SU-DHL-6 (cell line): ENCODE data around the gene SEMA4D.

ENCODE experiments used
- EZH2phosphoT487 ChIP-seq: fragments of 200-600 bp; sonication (generic), shearing (Covaris generic); conservative IDR thresholded peaks from 2 replicates; pipeline ENCODE4 v1.6.1; 2018; ENCODE audit warnings: mild to moderate bottlenecking, antibody characterized with exemption, low read length, moderate library complexity, mixed read lengths
- TF ChIP-seq, protein P1 (sequence below): fragments of 200-600 bp; sonication (generic); IDR thresholded peaks from one replicate; pipeline ENCODE4 v1.5.1; 2017; ENCODE audit warnings: antibody characterized with exemption, mild to moderate bottlenecking, low read length, moderate library complexity; ENCODE audit not compliant: insufficient read depth, poor library complexity, severe bottlenecking

DNA sequence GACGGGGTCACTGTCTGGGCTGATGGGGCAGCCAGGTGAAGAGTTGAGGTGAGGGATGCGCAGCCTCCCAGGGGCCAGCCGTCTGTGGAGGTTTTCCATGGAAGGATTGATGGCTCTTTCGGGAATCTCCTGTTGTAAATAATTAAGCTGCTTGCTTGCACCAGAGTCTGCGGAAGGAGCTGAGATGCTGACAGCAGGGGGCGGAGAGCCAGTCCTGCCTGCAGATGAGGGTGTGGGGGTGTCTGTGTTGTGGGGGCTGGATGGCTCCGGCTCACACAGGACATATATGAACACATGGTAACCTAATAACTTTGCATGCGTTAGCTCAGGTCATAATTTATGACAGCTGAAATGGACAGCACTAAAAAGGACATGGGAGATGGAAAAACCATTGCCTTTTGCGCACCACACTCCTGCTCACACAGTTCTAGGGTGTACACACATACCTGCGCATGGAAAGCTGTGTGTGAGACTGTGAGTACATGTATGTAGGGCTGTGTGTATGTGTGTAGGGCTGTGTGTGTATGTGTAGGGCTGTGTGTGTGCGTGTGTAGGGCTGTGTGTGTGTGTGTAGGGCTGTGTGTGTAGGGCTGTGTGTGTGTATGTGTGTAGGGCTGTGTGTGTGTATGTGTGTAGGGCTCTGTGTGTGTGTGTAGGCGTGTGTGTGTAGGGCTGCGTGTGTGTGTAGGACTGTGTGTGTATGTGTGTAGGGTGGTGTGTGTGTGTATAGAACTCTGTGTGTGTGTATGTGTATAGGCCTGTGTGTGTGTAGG lies 36.8 kb upstream of the SEMA4D start:
- TF ChIP-seq, protein P1, sequence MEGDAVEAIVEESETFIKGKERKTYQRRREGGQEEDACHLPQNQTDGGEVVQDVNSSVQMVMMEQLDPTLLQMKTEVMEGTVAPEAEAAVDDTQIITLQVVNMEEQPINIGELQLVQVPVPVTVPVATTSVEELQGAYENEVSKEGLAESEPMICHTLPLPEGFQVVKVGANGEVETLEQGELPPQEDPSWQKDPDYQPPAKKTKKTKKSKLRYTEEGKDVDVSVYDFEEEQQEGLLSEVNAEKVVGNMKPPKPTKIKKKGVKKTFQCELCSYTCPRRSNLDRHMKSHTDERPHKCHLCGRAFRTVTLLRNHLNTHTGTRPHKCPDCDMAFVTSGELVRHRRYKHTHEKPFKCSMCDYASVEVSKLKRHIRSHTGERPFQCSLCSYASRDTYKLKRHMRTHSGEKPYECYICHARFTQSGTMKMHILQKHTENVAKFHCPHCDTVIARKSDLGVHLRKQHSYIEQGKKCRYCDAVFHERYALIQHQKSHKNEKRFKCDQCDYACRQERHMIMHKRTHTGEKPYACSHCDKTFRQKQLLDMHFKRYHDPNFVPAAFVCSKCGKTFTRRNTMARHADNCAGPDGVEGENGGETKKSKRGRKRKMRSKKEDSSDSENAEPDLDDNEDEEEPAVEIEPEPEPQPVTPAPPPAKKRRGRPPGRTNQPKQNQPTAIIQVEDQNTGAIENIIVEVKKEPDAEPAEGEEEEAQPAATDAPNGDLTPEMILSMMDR = no peak
- TF ChIP-seq EZH2phosphoT487 = no peak
